OCI-LY1 (cell line): Measurements from ENCODE around the gene NUDT21.

Experiments
- H2AFZ ChIP-seq: fragments of 200-600 bp; sonication (generic), shearing (Covaris generic); 2 replicates; pipeline ENCODE4 v1.6.0; 2014; ENCODE audit warnings: antibody characterized with exemption, mild to moderate bottlenecking, low read length
- H3F3A ChIP-seq: fragments of 200-600 bp; sonication (generic), shearing (Covaris generic); 2 replicates; pipeline ENCODE4 v1.6.0; 2014; ENCODE audit warnings: mild to moderate bottlenecking, antibody characterized with exemption, low read length, moderate library complexity; ENCODE audit not compliant: insufficient read depth
- H3K27ac ChIP-seq: fragments of 200-600 bp; sonication (generic); 2 replicates; pipeline ENCODE4 v1.5.1; 2014; ENCODE audit warnings: low read length, mixed run types, mild to moderate bottlenecking, low read depth; ENCODE audit not compliant: poor library complexity, severe bottlenecking
- H3K27me3 ChIP-seq: fragments of 200-600 bp; sonication (generic); 2 replicates; pipeline ENCODE4 v1.6.0; 2014; ENCODE audit warnings: antibody characterized with exemption, mild to moderate bottlenecking, low read length, moderate library complexity; ENCODE audit not compliant: insufficient read depth
- H3K36me3 ChIP-seq: fragments of 200-600 bp; sonication (generic); 2 replicates; pipeline ENCODE4 v1.6.1; 2014; ENCODE audit warnings: mild to moderate bottlenecking, antibody characterized with exemption, low read length, moderate library complexity, mixed read lengths; ENCODE audit not compliant: insufficient read depth
- H3K4me1 ChIP-seq: fragments of 200-600 bp; sonication (generic); 2 replicates; pipeline ENCODE4 v1.5.1; 2014; ENCODE audit warnings: mild to moderate bottlenecking, low read length, moderate library complexity; ENCODE audit not compliant: insufficient read depth, severe bottlenecking
- H3K4me2 ChIP-seq: fragments of 200-600 bp; sonication (generic), shearing (Covaris generic); 2 replicates; pipeline ENCODE4 v1.6.1; 2014; ENCODE audit warnings: low read length
- H3K4me3 ChIP-seq: fragments of 200-600 bp; sonication (generic); 2 replicates; pipeline ENCODE4 v1.5.1; 2014; ENCODE audit warnings: low read length, low read depth, mild to moderate bottlenecking, mixed read lengths; ENCODE audit not compliant: poor library complexity, severe bottlenecking
- H3K79me2 ChIP-seq: fragments of 200-600 bp; shearing (Covaris generic); 2 replicates; pipeline ENCODE4 v1.6.1; 2016; ENCODE audit warnings: mixed run types, low read length, mixed read lengths; ENCODE audit not compliant: insufficient read depth
- H3K9ac ChIP-seq: fragments of 200-600 bp; sonication (generic), shearing (Covaris generic); 2 replicates; pipeline ENCODE4 v1.6.1; 2014; ENCODE audit warnings: mild to moderate bottlenecking, low read length, mixed read lengths
- H3K9me2 ChIP-seq: fragments of 200-600 bp; sonication (generic), shearing (Covaris generic); 2 replicates; pipeline ENCODE4 v1.6.1; 2014; ENCODE audit warnings: low read depth, mild to moderate bottlenecking, low read length, mixed read lengths
- H3K9me3 ChIP-seq: fragments of 200-600 bp; shearing (Covaris generic); 2 replicates; pipeline ENCODE4 v1.6.1; 2014; ENCODE audit warnings: low read length, mixed read lengths
- H4K20me1 ChIP-seq: fragments of 200-600 bp; sonication (generic), shearing (Covaris generic); 2 replicates; pipeline ENCODE4 v1.6.0; 2016; ENCODE audit warnings: mild to moderate bottlenecking, low read length; ENCODE audit not compliant: insufficient read depth
- CTCF ChIP-seq: fragments of 200-600 bp; sonication (generic), shearing (Covaris generic); IDR thresholded peaks from 2 replicates; pipeline ENCODE4 v1.5.1; 2017; ENCODE audit warnings: mild to moderate bottlenecking, antibody characterized with exemption, low read length, moderate library complexity, mixed read lengths
- EZH2 ChIP-seq: fragments of 200-600 bp; sonication (generic), shearing (Covaris generic); IDR thresholded peaks from 2 replicates; pipeline ENCODE4 v1.8.0; 2017; ENCODE audit warnings: borderline replicate concordance, mixed run types, mild to moderate bottlenecking, antibody characterized with exemption, low read length, moderate library complexity, mixed read lengths

NUDT21 gene

GRCh38 chr16:56401482-56401881 is 49.6 kb downstream of the NUDT21 start:
- H3K36me3 ChIP-seq: peaks cover 65% of the 10 kb centered on the region
- TF ChIP-seq EZH2 (no peak), CTCF (peak; percentile 27; the same call in 1 of the 2 replicates)
- H3K9me2 ChIP-seq: no peaks in the 10 kb centered on the region
- no peaks in the 10 kb centered on the region for H3K27me3 ChIP-seq
- no peaks in the 10 kb centered on the region for H4K20me1 ChIP-seq
- H3F3A ChIP-seq: no peaks in the 10 kb centered on the region
- no peaks in the 10 kb centered on the region for H3K4me1 ChIP-seq
- no peak overlapping the region for H3K4me2 ChIP-seq
- no peaks in the 10 kb centered on the region for H3K79me2 ChIP-seq
- no peak overlapping the region for H3K9ac ChIP-seq
- no peak overlapping the region for H3K27ac ChIP-seq
- H3K9me3 ChIP-seq: no peaks in the 10 kb centered on the region
- no peak overlapping the region for H2AFZ ChIP-seq
- no peak overlapping the region for H3K4me3 ChIP-seq

GRCh38 chr16:56400458-56400857 is 50.7 kb downstream of the NUDT21 start:
- Histone ChIP-seq H3K9ac (no peak overlapping the region), H3K4me2 (no peak overlapping the region), H3K4me1 (no peaks in the 10 kb centered on the region), H3F3A (no peaks in the 10 kb centered on the region), H3K27ac (no peak overlapping the region), H3K79me2 (no peaks in the 10 kb centered on the region), H3K4me3 (no peak overlapping the region), H3K9me2 (no peaks in the 10 kb centered on the region), H2AFZ (no peak overlapping the region), H3K9me3 (no peaks in the 10 kb centered on the region), H4K20me1 (no peaks in the 10 kb centered on the region), H3K27me3 (no peaks in the 10 kb centered on the region), H3K36me3 (peaks cover 62% of the 10 kb centered on the region)
- TF ChIP-seq CTCF (no peak), EZH2 (no peak)

GRCh38 chr16:56399486-56399885 is 51.6 kb downstream of the NUDT21 start:
- H3K79me2 ChIP-seq: no peaks in the 10 kb centered on the region
- H3K9ac ChIP-seq: no peak overlapping the region
- H3K9me2 ChIP-seq: no peaks in the 10 kb centered on the region
- H3F3A ChIP-seq: no peaks in the 10 kb centered on the region
- no peak overlapping the region for H3K4me2 ChIP-seq
- H3K9me3 ChIP-seq: no peaks in the 10 kb centered on the region
- peaks cover 52% of the 10 kb centered on the region for H3K36me3 ChIP-seq
- H3K27me3 ChIP-seq: no peaks in the 10 kb centered on the region
- H3K27ac ChIP-seq: no peak overlapping the region
- no peak for TF ChIP-seq EZH2
- no peak for TF ChIP-seq CTCF
- H3K4me1 ChIP-seq: no peaks in the 10 kb centered on the region
- H2AFZ ChIP-seq: no peak overlapping the region
- H3K4me3 ChIP-seq: no peak overlapping the region
- no peaks in the 10 kb centered on the region for H4K20me1 ChIP-seq
